ENCODE results near the gene CAP2.

CAP2 gene

GRCh38 chr6:17454316-17455005 lies 61.1 kb downstream of the CAP2 start:
- Histone ChIP-seq H3K27me3 (peaks cover 18% of the 10 kb centered on the region), H3K4me3 (ENCODE audit: low read depth in 1 of 2, low read length in 1 of 2) (no peak overlapping the region), H3K4me1 (ENCODE audit: control insufficient read depth in 1 of 2, insufficient read depth in 1 of 2, low read depth in 1 of 2, low read length in 1 of 2) (peaks cover 7 to 13% of the 10 kb centered on the region in 2 experiments), H3K36me3 (no peaks in the 10 kb centered on the region), H3K27ac (no peak overlapping the region), H3K9me3 (no peaks in the 10 kb centered on the region)
- TF ChIP-seq CTCF (IDR thresholded peaks at IDR 0.05) = no peak

GRCh38 chr6:17455919-17456318 lies 62.5 kb downstream of the CAP2 start:
- no peak overlapping the region for H3K4me3 ChIP-seq (ENCODE audit: low read depth in 1 of 2, low read length in 1 of 2)
- H3K9me3 ChIP-seq = no peaks in the 10 kb centered on the region
- H3K36me3 ChIP-seq = no peaks in the 10 kb centered on the region
- H3K4me1 ChIP-seq (ENCODE audit: control insufficient read depth in 1 of 2, insufficient read depth in 1 of 2, low read depth in 1 of 2, low read length in 1 of 2) = peaks cover 4 to 5% of the 10 kb centered on the region in 2 experiments
- no peak for TF ChIP-seq CTCF (IDR thresholded peaks at IDR 0.05)
- peaks cover 21% of the 10 kb centered on the region for H3K27me3 ChIP-seq
- H3K27ac ChIP-seq = no peak overlapping the region

GRCh38 chr6:17456711-17457110 lies 63.3 kb downstream of the CAP2 start:
- peaks cover 21% of the 10 kb centered on the region for H3K27me3 ChIP-seq
- H3K4me1 ChIP-seq (ENCODE audit: control insufficient read depth in 1 of 2, insufficient read depth in 1 of 2, low read depth in 1 of 2, low read length in 1 of 2) = no peaks in the 10 kb centered on the region
- no peak overlapping the region for H3K27ac ChIP-seq
- H3K4me3 ChIP-seq (ENCODE audit: low read depth in 1 of 2, low read length in 1 of 2) = no peak overlapping the region
- TF ChIP-seq CTCF (IDR thresholded peaks at IDR 0.05) = no peak
- no peaks in the 10 kb centered on the region for H3K36me3 ChIP-seq
- no peaks in the 10 kb centered on the region for H3K9me3 ChIP-seq

- H3K27ac ChIP-seq = no peak overlapping the region
- peaks cover 21% of the 10 kb centered on the region for H3K27me3 ChIP-seq
- no peak overlapping the region for H3K4me3 ChIP-seq (ENCODE audit: low read depth in 1 of 2, low read length in 1 of 2)
- TF ChIP-seq CTCF (IDR thresholded peaks at IDR 0.05) = no peak
- H3K36me3 ChIP-seq = no peaks in the 10 kb centered on the region
- H3K9me3 ChIP-seq = no peaks in the 10 kb centered on the region
- H3K4me1 ChIP-seq (ENCODE audit: control insufficient read depth in 1 of 2, insufficient read depth in 1 of 2, low read depth in 1 of 2, low read length in 1 of 2) = no peaks in the 10 kb centered on the region
Measured at GRCh38 chr6:17457405-17457804, 64.0 kb downstream of the CAP2 start.

GRCh38 chr6:17457956-17458355 lies 64.6 kb downstream of the CAP2 start:
- Histone ChIP-seq H3K4me1 (ENCODE audit: control insufficient read depth in 1 of 2, insufficient read depth in 1 of 2, low read depth in 1 of 2, low read length in 1 of 2) (no peaks in the 10 kb centered on the region), H3K9me3 (no peaks in the 10 kb centered on the region), H3K27me3 (peaks cover 21% of the 10 kb centered on the region), H3K4me3 (ENCODE audit: low read depth in 1 of 2, low read length in 1 of 2) (no peak overlapping the region), H3K27ac (no peak overlapping the region), H3K36me3 (no peaks in the 10 kb centered on the region)
- TF ChIP-seq CTCF (IDR thresholded peaks at IDR 0.05) = no peak

All from neutrophil (primary cell).